Ishikawa (cell line): ENCODE measurements around the gene TRAPPC14.

Source experiments
- CEBPB ChIP-seq: IDR thresholded peaks from 2 replicates; pipeline ENCODE4 v1.6.1; 2012
- CREB1 ChIP-seq: IDR thresholded peaks from 2 replicates; pipeline ENCODE4 v1.6.1; 2012; ENCODE audit warnings: low read depth
- EGR1 ChIP-seq: IDR thresholded peaks from 2 replicates; pipeline ENCODE4 v1.6.1; 2012
- EP300 ChIP-seq: IDR thresholded peaks from 2 replicates; pipeline ENCODE4 v1.6.1; 2012; ENCODE audit warnings: borderline replicate concordance
- FOXM1 ChIP-seq: IDR thresholded peaks from 2 replicates; pipeline ENCODE4 v1.6.1; 2012; ENCODE audit warnings: low read depth, borderline replicate concordance
- MAX ChIP-seq: IDR thresholded peaks from 2 replicates; pipeline ENCODE4 v1.6.1; 2012
- NFIC ChIP-seq: IDR thresholded peaks from 2 replicates; pipeline ENCODE4 v1.6.1; 2012
- RAD21 ChIP-seq: IDR thresholded peaks from 2 replicates; pipeline ENCODE4 v1.6.1; 2012; ENCODE audit warnings: low read depth
- REST ChIP-seq: IDR thresholded peaks from 2 replicates; pipeline ENCODE4 v1.6.1; 2012; ENCODE audit warnings: low read depth, mild to moderate bottlenecking
- TAF1 ChIP-seq: IDR thresholded peaks from 2 replicates; pipeline ENCODE4 v1.6.1; 2012; ENCODE audit warnings: low read depth, mild to moderate bottlenecking
- TCF12 ChIP-seq: IDR thresholded peaks from 2 replicates; pipeline ENCODE4 v1.6.1; 2012; ENCODE audit warnings: low read depth
- TEAD4 ChIP-seq: IDR thresholded peaks from 2 replicates; pipeline ENCODE4 v1.6.1; 2012
- USF1 ChIP-seq: IDR thresholded peaks from 2 replicates; pipeline ENCODE4 v1.6.1; 2012
- YY1 ChIP-seq: IDR thresholded peaks from 2 replicates; pipeline ENCODE4 v1.6.1; 2012; ENCODE audit warnings: low read depth
- ZBTB7A ChIP-seq: IDR thresholded peaks from 2 replicates; pipeline ENCODE4 v1.6.1; 2012; ENCODE audit warnings: low read depth

Gene TRAPPC14

GRCh38 chr7:100156331-100157068, 2.0 kb downstream of the TRAPPC14 start:
- TF ChIP-seq MAX: no peak
- TF ChIP-seq FOXM1: no peak
- TF ChIP-seq YY1: no peak
- no peak for TF ChIP-seq CREB1
- no peak for TF ChIP-seq USF1
- no peak for TF ChIP-seq TAF1
- no peak for TF ChIP-seq CEBPB
- TF ChIP-seq RAD21: no peak
- TF ChIP-seq TEAD4: no peak
- TF ChIP-seq ZBTB7A: no peak
- TF ChIP-seq EP300: no peak
- TF ChIP-seq NFIC: no peak

- TF ChIP-seq YY1 (no peak), NFIC (no peak), REST (no peak), USF1 (no peak), TAF1 (no peak), EGR1 (no peak), ZBTB7A (no peak)
These were observed 2.8 kb downstream of the TRAPPC14 start for GRCh38 chr7:100155553-100156317.

- TF ChIP-seq ZBTB7A (no peak), TCF12 (no peak), FOXM1 (no peak)
These were observed 3.7 kb downstream of the TRAPPC14 start for GRCh38 chr7:100154651-100155491.

- TF ChIP-seq EGR1 (no peak), REST (no peak), CEBPB (no peak), ZBTB7A (no peak), USF1 (no peak), TAF1 (no peak), FOXM1 (no peak), YY1 (no peak), EP300 (no peak), NFIC (no peak), TCF12 (no peak)
These were observed 4.6 kb downstream of the TRAPPC14 start for GRCh38 chr7:100153708-100154535.
